Astrocyte of the cerebellum (primary cell): ENCODE data around the gene POU2AF3.
"Not testable (repeated sequence)": the region's sequence is repeated elsewhere in the genome, so short reads cannot be mapped to it uniquely, and the experiment has no call there.

Experiments
- DNase-seq: peaks from one replicate; pipeline ENCODE4 v3.0.0-alpha.2; 2011; ENCODE audit warnings: low read depth
- H3K4me3 ChIP-seq: 2 replicates; pipeline ENCODE4 v1.5.1; 2011; ENCODE audit warnings: mild to moderate bottlenecking, low read depth, low read length, moderate library complexity
- in situ Hi-C: cut with HindIII; loops from 2 replicates; pipeline ENCODE4 v1.10.0; 2017; ENCODE audit warnings: low sequenced_read_pairs
- TF ChIP-seq, protein P1 (sequence below): IDR thresholded peaks from 2 replicates; pipeline ENCODE4 v1.5.1; 2012; ENCODE audit warnings: low read length, low read depth, moderate library complexity, mild to moderate bottlenecking; ENCODE audit errors: missing control alignments

The POU2AF3 gene

DNA sequence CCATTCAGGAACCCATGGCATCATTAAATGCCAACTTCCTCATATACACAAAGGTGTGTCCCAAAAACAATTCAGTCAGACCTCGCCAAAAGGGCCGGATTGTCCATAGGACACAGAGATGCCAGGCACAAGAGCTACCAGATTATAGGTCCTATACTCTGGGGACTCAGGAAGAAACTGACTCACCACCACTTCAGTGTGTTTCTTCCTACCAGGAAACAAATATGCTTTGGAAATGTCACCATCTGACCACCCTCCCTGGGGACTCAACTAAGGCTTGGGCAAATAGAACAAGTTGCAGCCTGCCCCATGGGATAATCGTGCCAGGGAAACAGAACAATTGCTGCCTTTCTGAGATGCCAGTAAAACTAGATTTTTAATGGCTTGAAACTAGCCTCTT, 11.7 kb downstream of the POU2AF3 start:
- in situ Hi-C loops, result no loop called here
- DNase-seq, result no peak
- no peak overlapping the region for H3K4me3 ChIP-seq
- TF ChIP-seq, protein P1, sequence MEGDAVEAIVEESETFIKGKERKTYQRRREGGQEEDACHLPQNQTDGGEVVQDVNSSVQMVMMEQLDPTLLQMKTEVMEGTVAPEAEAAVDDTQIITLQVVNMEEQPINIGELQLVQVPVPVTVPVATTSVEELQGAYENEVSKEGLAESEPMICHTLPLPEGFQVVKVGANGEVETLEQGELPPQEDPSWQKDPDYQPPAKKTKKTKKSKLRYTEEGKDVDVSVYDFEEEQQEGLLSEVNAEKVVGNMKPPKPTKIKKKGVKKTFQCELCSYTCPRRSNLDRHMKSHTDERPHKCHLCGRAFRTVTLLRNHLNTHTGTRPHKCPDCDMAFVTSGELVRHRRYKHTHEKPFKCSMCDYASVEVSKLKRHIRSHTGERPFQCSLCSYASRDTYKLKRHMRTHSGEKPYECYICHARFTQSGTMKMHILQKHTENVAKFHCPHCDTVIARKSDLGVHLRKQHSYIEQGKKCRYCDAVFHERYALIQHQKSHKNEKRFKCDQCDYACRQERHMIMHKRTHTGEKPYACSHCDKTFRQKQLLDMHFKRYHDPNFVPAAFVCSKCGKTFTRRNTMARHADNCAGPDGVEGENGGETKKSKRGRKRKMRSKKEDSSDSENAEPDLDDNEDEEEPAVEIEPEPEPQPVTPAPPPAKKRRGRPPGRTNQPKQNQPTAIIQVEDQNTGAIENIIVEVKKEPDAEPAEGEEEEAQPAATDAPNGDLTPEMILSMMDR, result no peak

DNA sequence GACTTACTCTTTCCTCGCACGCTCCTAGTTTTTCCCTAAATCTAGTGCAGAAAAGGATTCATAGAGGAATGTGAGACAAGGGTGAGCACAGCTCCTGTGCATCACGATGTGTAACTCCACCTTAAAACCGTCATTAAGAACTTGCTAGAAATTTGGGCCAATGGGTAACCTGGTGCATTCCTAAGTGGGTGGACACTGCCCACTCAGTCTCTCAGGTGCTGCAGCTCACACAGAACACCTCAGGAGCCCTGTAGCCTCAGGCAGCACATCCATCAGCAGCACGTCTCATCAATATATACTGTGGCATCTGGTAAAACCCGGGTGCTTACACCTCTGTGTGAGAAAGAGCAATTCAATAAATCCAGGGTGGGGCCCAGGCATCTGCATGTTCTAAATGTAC, 12.4 kb downstream of the POU2AF3 start:
- TF ChIP-seq, protein P1, result no peak
- DNase-seq, result no peak
- no peak overlapping the region for H3K4me3 ChIP-seq
- in situ Hi-C loops, result no loop called here

DNA sequence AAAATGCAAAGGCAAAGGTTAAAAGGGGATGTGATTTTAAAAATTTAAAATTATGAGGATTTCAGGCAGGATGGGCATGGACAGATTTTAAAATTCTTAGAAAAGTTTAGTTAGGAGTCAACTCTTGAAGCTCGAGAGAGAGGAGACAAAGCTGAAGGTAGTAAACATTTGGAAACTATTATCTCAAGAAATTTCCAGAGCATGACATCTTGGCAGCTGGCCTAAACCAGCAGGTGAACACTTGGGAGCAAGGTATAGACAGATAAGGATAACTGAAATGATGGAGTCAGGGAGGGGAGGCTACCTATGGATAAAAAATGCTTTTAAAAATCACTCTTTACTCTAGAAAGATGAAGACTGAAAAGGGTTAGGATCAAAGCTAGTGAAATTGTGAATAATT, 13.7 kb downstream of the POU2AF3 start:
- no peak overlapping the region for H3K4me3 ChIP-seq
- TF ChIP-seq, protein P1, result no peak
- in situ Hi-C loops, result no loop called here
- DNase-seq, result no peak

DNA sequence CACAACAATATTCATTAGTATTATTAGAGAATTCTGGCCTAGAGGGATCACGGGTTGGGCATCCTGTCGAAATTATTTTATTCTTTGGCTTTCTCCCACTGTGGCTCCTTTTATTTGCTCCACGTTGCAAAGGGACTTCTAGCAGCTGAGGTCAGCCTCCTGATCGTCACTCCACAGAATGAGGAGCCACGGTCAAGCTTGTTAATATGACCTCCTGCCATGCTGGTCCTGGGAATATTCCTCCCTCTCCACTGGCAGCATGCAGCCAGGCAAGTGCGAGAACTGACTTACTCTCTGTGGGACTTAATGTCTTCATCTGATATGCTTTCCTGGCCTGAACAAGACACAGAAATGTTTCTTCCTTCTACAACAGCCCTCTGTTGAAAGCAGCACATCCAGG, 20.9 kb downstream of the POU2AF3 start:
- in situ Hi-C loops, result no loop called here
- H3K4me3 ChIP-seq, result no peak overlapping the region
- DNase-seq, result no peak
- TF ChIP-seq, protein P1, result no peak

DNA sequence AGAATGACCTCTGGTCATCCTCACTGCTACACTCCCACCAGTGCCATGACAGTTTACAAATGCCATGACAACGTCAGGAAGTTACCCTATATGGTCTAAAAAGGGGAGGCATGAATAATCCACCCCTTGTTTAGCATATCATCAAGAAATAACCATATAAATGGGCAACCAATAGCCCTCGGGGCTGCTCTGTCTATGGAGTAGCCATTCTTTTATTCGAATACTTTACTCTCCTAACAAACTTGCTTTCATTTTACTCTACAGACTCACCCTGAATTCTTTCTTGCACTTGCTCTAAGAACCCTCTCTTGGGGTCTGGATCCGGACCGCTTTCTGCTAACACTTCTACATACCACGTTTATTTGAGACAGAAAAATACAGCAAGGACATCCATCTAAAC, 21.9 kb downstream of the POU2AF3 start:
- H3K4me3 ChIP-seq, DNase-seq, in situ Hi-C loops: not testable (repeated sequence)

DNA sequence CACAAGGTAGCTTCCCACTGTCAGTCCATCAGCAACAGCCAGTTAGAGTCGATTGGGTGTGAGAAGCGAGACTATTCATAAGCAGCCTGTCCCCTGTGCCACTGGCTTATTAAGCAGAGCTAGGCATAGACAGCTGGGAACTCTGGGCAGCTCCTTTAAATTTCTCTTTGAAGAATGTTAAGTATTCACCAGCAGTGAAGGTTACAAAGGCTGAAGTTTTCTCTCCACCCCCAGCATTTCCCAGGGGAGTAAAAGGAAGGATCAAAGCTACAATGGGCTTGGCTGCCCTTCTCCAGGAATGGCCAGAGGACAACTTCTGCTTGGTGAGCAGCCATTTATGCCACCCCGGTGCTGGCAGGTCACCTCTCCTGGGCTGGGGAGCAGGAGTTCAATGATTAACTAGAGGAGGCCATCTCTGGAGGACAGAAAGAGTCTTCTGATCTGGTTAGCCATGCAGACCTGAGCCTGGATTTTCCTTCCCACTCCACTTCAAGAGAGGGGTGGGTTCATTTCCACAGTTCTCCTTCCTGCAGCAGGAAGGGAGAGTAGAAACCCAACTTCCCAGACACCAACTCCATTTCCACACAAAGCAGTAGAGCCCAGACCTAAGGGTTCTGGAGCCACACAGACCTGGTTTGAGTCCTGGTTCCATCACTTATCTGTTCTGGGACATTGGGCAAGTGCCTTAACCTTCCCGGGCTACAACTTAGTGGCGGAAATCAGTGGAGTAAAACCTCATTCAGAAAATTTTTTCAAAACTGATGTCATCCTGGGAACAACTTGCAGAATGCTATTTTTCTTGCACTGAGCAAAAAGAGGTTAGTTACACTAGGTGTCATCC, 22.6 kb downstream of the POU2AF3 start:
- DNase-seq, result no peak
- in situ Hi-C loops, result no loop called here
- TF ChIP-seq, protein P1, result no peak
- no peak overlapping the region for H3K4me3 ChIP-seq

DNA sequence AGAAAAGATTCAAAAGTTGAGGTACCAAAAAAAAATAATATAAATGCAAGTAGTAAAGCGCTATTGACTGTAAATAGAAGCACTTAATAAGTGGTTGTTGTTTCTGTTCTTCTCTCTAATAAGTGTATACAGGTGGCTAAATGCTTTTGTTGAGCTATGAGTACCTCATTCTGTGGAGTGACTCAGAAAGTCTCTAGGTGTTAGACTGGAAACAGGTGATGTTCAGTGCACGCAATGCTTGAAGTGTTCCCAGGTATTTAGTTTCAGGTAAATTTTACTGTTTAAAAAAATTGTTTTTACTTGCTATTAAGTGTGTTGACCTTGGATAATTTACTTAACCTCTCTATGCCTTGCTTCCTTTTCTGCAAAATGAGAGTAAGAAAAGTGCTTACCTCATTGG, 24.2 kb downstream of the POU2AF3 start:
- TF ChIP-seq, protein P1, result no peak
- H3K4me3 ChIP-seq, result no peak overlapping the region
- no peak for DNase-seq
- in situ Hi-C loops, result no loop called here
